Stimulated activated CD8-positive, alpha-beta memory T cell treated with anti-CD3 and anti-CD28 coated beads, Interleukin-2, amount 100 ng/mL, for 1 hour (primary cell): ENCODE results near the gene ITPRID2.
"Not testable (repeated sequence)": the region's sequence is repeated elsewhere in the genome, so short reads cannot be mapped to it uniquely, and the experiment has no call there.

Experiments
- DNase-seq, 2 donors: peaks; one replicate each; pipeline ENCODE4 v3.0.0-alpha.2; 2020; ENCODE audit warnings: low read depth in 2 of 2

ITPRID2 gene

DNA sequence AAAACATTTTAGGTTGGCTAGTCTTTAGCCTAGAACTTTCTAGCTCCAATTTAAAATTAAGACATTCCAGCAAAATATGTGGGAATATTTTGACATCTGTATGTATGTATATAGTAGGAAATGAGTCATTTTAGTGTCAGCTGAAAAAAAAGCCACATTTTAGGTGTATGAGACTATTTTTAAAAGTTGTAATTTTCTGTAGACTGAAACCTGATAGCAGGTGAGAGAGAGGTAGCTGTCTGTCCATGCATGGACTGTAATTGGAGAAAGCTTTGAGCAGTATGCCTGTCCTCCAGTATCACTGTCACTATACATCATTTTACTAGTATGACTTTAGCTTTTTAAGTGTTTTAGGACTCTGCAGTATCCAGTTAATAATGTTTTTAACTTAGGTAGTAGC is 68.0 kb downstream of the ITPRID2 start:
- DNase-seq = no peak

- DNase-seq = not testable (repeated sequence)
Observed at GRCh38 chr2:181961167-181961566, 69.6 kb downstream of the ITPRID2 start.

GRCh38 chr2:181962142-181962541 is 70.6 kb downstream of the ITPRID2 start:
- DNase-seq = no peak

DNA sequence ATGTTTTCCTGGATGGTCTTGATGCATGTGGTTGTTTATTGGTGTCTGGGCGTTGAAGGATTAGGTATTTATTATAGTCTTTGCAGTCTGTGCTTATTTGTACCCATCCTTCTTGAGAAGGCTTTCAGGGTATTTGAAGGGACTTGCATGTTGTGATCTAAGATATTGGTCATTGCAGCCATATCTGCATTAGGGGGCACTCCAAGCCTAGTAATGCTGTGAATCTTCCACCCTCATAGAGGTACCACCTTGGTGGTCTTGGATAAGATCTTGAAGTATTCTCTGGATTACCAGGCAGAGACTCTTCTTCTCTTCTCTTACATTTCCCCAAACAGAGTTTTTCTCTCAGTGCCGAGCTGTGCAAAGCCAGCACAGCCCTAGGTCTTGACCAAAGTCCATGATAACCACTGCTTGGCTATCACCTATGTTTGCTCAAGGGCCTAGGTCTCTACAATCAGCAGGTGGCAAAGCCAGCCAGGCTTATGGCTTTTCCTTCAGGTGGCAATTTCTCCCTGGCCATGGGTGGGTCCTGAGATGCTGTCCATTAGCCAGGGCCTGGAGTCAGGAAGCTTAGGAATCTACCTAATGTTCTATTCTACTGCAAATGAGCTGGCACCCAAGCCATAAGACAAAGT is 78.7 kb downstream of the ITPRID2 start:
- no peak for DNase-seq

DNA sequence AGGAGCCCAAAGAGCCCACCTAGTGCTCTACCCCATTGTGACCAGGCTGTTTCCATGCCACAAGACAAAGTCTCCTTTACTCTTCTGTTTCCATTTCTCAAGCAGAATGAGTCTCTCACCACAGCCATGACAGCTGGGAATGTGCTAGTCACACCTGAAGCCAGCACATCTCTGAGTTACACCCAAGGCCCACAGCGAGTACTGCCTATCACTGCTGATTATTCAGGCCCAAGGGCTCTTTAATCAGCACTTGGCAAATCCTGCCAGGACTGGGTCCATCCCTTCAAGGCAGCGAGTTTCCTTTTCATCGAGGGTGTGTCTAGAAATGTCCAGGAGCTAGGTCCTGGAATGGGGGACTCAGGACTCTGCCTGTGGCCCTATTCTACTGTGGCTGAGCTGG is 79.5 kb downstream of the ITPRID2 start:
- no peak for DNase-seq

- DNase-seq = no peak
Observed at GRCh38 chr2:181972431-181973170, 81.1 kb downstream of the ITPRID2 start.

GRCh38 chr2:181973171-181973783 is 81.7 kb downstream of the ITPRID2 start:
- no peak for DNase-seq

DNA sequence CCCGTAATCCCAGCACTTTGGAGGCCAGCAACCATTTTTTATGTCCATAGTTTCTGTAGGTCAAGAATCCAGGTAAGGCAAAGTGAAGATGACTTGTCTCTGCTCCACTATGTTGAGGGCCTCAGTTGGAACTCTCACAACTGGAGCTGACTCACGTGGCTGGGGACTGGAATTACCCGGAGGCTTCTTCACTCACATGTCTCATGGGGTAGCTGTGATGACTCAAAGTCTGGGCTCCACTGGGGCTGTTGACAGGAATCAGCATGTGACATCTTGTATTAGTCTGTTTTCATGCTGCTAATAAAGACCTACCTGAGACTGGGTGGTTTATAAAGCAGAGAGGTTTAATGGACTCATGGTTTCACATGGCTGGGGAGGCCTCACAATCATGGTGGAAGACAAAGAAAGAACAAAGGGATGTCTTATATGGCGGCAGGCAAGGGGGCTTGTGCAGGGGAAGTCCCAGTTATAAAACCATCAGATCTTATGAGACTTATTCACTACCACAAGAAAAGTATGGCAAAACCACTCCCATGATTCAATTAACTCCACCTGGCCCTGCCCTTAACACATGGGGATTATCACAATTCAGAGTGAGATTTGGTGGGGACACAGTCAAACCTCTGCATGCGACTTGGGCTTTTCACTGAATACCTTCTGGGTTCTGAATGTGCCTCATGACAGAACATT is 86.3 kb downstream of the ITPRID2 start:
- no peak for DNase-seq

DNA sequence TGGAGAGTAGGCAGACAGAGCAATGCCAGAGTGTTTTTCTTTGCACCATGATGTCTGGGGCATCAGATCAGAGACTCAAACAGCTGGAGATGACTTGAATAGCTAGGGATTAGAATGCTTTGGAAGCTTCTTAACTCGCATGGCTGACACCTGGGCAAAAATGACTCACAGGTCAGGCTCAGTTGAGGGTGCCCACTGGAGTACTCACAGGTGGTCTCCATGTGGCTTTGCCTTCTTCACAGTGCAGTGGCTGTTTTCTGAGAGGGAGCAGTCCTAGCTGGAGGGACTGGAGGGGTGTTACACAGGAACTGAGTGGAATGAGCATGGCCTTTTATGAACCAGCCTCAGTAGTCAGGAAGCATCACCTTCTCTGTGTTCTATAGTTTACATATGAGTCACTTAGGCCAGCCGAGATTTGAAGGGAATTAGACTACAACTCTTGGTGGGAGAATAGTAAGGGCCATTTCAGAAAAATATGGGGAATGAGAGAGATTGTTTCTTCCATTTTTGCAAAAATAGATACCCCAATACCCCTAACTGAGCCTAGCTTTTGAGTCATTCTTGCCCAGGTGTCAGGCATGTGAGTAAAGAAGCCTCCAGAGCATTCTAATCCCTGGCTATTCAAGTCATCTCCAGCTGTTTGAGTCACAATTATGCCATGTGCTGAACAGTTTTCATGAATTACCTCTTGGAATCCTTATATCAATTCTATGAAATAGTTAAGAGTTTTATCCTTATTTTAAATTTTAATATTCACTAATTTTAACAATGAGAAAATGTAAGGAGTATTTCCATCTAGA is 87.0 kb downstream of the ITPRID2 start:
- no peak for DNase-seq
